K562 (cell line): ENCODE measurements around the gene GPR37L1. TPM values are rescaled to one million over a fixed set of nuclear protein-coding genes. Genes with fewer than 3 reads are reported as not detected.

ENCODE experiments used
- ATAC-seq: fragments of 200-7000 bp; cut with Tn5 transposase; 3 replicates; pipeline ENCODE4 v1.9.1; 2020; ENCODE audit warnings: moderate library complexity
- BruUV-seq: library from RNA; stranded (reverse); fragments of 400-500 nt; replicated peaks from 2 replicates; lab custom pipeline; 2021; lab: Mats Ljungman, UMichigan
- CTCF ChIA-PET: fragments of 300-600 bp; formaldehyde crosslinking; extraction: SDS; loops from one replicate; lab custom pipeline; 2021; ENCODE audit warnings: low intra/inter-chr PET ratio; lab: Yijun Ruan, JAX
- POLR2A ChIA-PET: fragments of 300-600, 350-650 bp; sonication (Branson Sonifier 250); formaldehyde crosslinking; extraction: SDS; loops from one replicate; lab custom pipeline; 2021; ENCODE audit warnings: antibody characterized with exemption, inconsistent platforms; lab: Yijun Ruan, JAX
- DNase-seq, 4 experiments: peaks; one replicate each; pipeline versions ENCODE4 v3.0.0 to v3.0.0-alpha.2; 2011 to 2018; ENCODE audit warnings: low spot score in 3 of 4, mixed read lengths in 3 of 4; ENCODE audit errors: extremely low read depth in 1 of 4
- FAIRE-seq: peaks from 2 replicates; lab custom pipeline; 2011; peaks lifted over from hg19 to GRCh38; lab: Jason Lieb, UNC
- H2AFZ ChIP-seq: 2 replicates; pipeline ENCODE4 v1.6.0; 2011; ENCODE audit warnings: low read depth, low read length, control low read depth, inconsistent platforms
- H3K27ac ChIP-seq: fragments of 200-600 bp; 3 replicates; pipeline ENCODE4 v1.8.0; 2011; ENCODE audit warnings: low read depth, mild to moderate bottlenecking, control low read depth, inconsistent platforms, low read length, moderate library complexity, mixed read lengths; ENCODE audit errors: extremely low read depth
- H3K27me3 ChIP-seq, 2 experiments: fragments of 300-600 bp in 1 of 2; 2 replicates in 1 of 2; 3 replicates in 1 of 2; pipeline versions ENCODE4 v1.6.0 to v1.8.0; 2011; ENCODE audit warnings: inconsistent platforms in 2 of 2, low read length in 2 of 2, mild to moderate bottlenecking in 1 of 2, mixed read lengths in 1 of 2, moderate library complexity in 1 of 2; ENCODE audit not compliant: control insufficient read depth in 2 of 2, insufficient read depth in 2 of 2
- H3K36me3 ChIP-seq: fragments of 300-600 bp; 3 replicates; pipeline ENCODE4 v1.8.0; 2011; ENCODE audit warnings: mild to moderate bottlenecking, low read length, inconsistent platforms; ENCODE audit not compliant: control insufficient read depth, insufficient read depth
- H3K4me1 ChIP-seq, 2 experiments: fragments of 200-600 bp in 1 of 2; replicated peaks in 1 of 2; 2 replicates in 1 of 2; 3 replicates in 1 of 2; pipeline versions ENCODE4 v1.5.1 to v1.8.0; 2011; ENCODE audit warnings: inconsistent platforms in 2 of 2, low read length in 2 of 2, mild to moderate bottlenecking in 1 of 2, mixed read lengths in 1 of 2, moderate library complexity in 1 of 2; ENCODE audit not compliant: control insufficient read depth in 2 of 2, insufficient read depth in 2 of 2
- H3K4me2 ChIP-seq: 2 replicates; pipeline ENCODE4 v1.6.1; 2011; ENCODE audit warnings: low read length, control low read depth, inconsistent platforms, mixed read lengths; ENCODE audit not compliant: insufficient read depth
- H3K4me3 ChIP-seq: fragments of 200-600 bp; sonication (generic), shearing (Covaris generic); 2 replicates; pipeline ENCODE4 v1.5.1; 2016; ENCODE audit warnings: control low read depth, inconsistent platforms
- H3K79me2 ChIP-seq: fragments of 200-600 bp; 3 replicates; pipeline ENCODE4 v1.8.0; 2011; ENCODE audit warnings: low read length, inconsistent platforms; ENCODE audit not compliant: control insufficient read depth, insufficient read depth
- H3K9ac ChIP-seq, 2 experiments: 2 replicates each; pipeline versions ENCODE4 v1.6.0 to v1.6.1; 2011; ENCODE audit warnings: low read depth in 2 of 2, low read length in 2 of 2, control low read depth in 1 of 2, inconsistent platforms in 1 of 2, mild to moderate bottlenecking in 1 of 2, mixed read lengths in 1 of 2; ENCODE audit not compliant: insufficient read depth in 1 of 2
- H3K9me1 ChIP-seq: one replicate; pipeline ENCODE4 v1.6.0; 2011; ENCODE audit warnings: inconsistent platforms, mild to moderate bottlenecking, low read length, moderate library complexity; ENCODE audit not compliant: control insufficient read depth, insufficient read depth
- H3K9me3 ChIP-seq: replicated peaks from 2 replicates; pipeline ENCODE4 v1.5.1; 2011; ENCODE audit warnings: low read depth, low read length, inconsistent platforms; ENCODE audit not compliant: control insufficient read depth, insufficient read depth
- H4K20me1 ChIP-seq: replicated peaks from 2 replicates; pipeline ENCODE4 v1.6.1; 2011; ENCODE audit warnings: low read length, inconsistent platforms, mixed read lengths; ENCODE audit not compliant: control insufficient read depth, insufficient read depth
- ARID4B ChIP-seq: sonication (generic); formaldehyde crosslinking; IDR thresholded peaks from 2 replicates; pipeline ENCODE4 v1.8.0; 2022; ENCODE audit warnings: mild to moderate bottlenecking, missing genetic modification reagents
- CREBBP ChIP-seq: IDR thresholded peaks from one replicate; pipeline ENCODE4 v1.6.1; 2012; ENCODE audit warnings: low read depth, mild to moderate bottlenecking, control low read depth, inconsistent platforms, low read length
- CTCFL ChIP-seq: IDR thresholded peaks from 2 replicates; pipeline ENCODE4 v1.6.1; 2011; ENCODE audit warnings: borderline replicate concordance, low read depth, mild to moderate bottlenecking, moderate library complexity, low read length; ENCODE audit not compliant: insufficient read depth, poor library complexity, severe bottlenecking
- ILK ChIP-seq: fragments of 450-650 bp; IDR thresholded peaks from 2 replicates; pipeline ENCODE4 v1.6.1; 2016; ENCODE audit warnings: missing genetic modification characterization, low read depth, mild to moderate bottlenecking, missing compliant biosample characterization, moderate library complexity, borderline replicate concordance
- MBD1 ChIP-seq: fragments of 250-450 bp; sonication (Bioruptor Pico); IDR thresholded peaks from 2 replicates; pipeline ENCODE4 v1.8.0; 2022; ENCODE audit warnings: inconsistent platforms
- ZC3H11A ChIP-seq: IDR thresholded peaks from 2 replicates; pipeline ENCODE4 v1.6.1; 2012; ENCODE audit warnings: low read depth, low read length, improper control_type of control experiment
- ZNF217 ChIP-seq: sonication (generic); formaldehyde crosslinking; IDR thresholded peaks from 2 replicates; pipeline ENCODE4 v1.8.0; 2022; ENCODE audit warnings: mild to moderate bottlenecking, missing genetic modification reagents
- ZNF518B ChIP-seq: fragments of 250-450 bp; sonication (Bioruptor Pico); IDR thresholded peaks from 2 replicates; pipeline ENCODE4 v1.5.0; 2021; ENCODE audit warnings: mild to moderate bottlenecking, moderate library complexity
- ZNF707 ChIP-seq: fragments of 250-450 bp; sonication (Bioruptor Pico); conservative IDR thresholded peaks from 2 replicates; pipeline ENCODE4 v1.8.0; 2022; ENCODE audit warnings: inconsistent platforms, mild to moderate bottlenecking, moderate library complexity
- WGBS: fragments of 100-300 bp; shearing (Covaris generic); methylation state at CpG from one replicate; pipeline ENCODE4 v1.1.6; 2016; ENCODE audit warnings: low coverage, mixed read lengths; ENCODE audit not compliant: insufficient coverage; ENCODE audit errors: missing lambda C conversion rate; 5-methylcytosine and 5-hydroxymethylcytosine counted together
- in situ Hi-C: fragments of 300-500 bp; cut with MboI; formaldehyde crosslinking; loops from 4 replicates; pipeline ENCODE4 v1.15.0; 2018; ENCODE audit warnings: inconsistent platforms, mixed read lengths
- intact Hi-C: fragments of 100-400 bp; cut with micrococcal nuclease; formaldehyde crosslinking; loops from 2 replicates; pipeline ENCODE4 v1.14.2; 2022
- polyA plus RNA-seq, 8 experiments: library from polyadenylated mRNA; depleted of rRNA in 4 of 8; stranded (reverse) in 5 of 8; unstranded in 3 of 8; fragments of >200 nt; fragmentation: Nextera tagmentation in 2 of 8; fragmentation: Illumina TruSeq in 1 of 8; extraction: Ambion mirVana in 2 of 8; extraction: Trizol in 1 of 8; gene quantifications; 2 replicates each; pipeline versions ENCODE4 v1.2.1 to v1.2.3, GENCODE V29; 2011 to 2014; ENCODE audit warnings: inconsistent platforms in 1 of 8, missing spikeins in 1 of 8
- total RNA-seq, 7 experiments: library from RNA; depleted of rRNA in 6 of 7; stranded (reverse); fragments of >200 nt in 6 of 7; fragmentation: Illumina TruSeq in 2 of 7; extraction: Trizol in 2 of 7; gene quantifications; 2 replicates each; pipeline versions ENCODE4 v1.2.1 to v1.2.3, GENCODE V29; 2011 to 2021; ENCODE audit warnings: low replicate concordance in 1 of 7

Gene GPR37L1
- total and polyA plus RNA-seq, 9 of the 15 experiments (the other 6 are each of a cell fraction or from before 2014, with no cell fraction given) = not detected

GRCh38 chr1:202149566-202149965, 26.8 kb downstream of the GPR37L1 start:
- Histone ChIP-seq H3K9me3 (no peaks in the 10 kb centered on the region), H3K9ac (no peak overlapping the region), H3K4me2 (no peak overlapping the region), H3K79me2 (peaks cover 6% of the 10 kb centered on the region; the same call in 1 of the 3 replicates), H3K4me3 (no peak overlapping the region), H3K4me1 (peaks cover 21 to 23% of the 10 kb centered on the region in 2 experiments; a peak in 4 of 5 replicates), H2AFZ (no peak overlapping the region), H4K20me1 (peaks cover 7% of the 10 kb centered on the region; the same call in 1 of the 2 replicates), H3K36me3 (peaks cover 78% of the 10 kb centered on the region), H3K9me1 (no peaks in the 10 kb centered on the region), H3K27ac (no peak overlapping the region), H3K27me3 (no peaks in the 10 kb centered on the region)
- DNase-seq = no peak
- POLR2A ChIA-PET = interaction anchor here (0.6 to 1.2 kb wide), 3 partner anchors 12 to 157 kb away, joined by 3 to 4 read pairs (median 4); no protein-coding TSS in a partner anchor
- no TSS peak for BruUV-seq
- CTCF ChIA-PET = interaction anchor here (0.7 kb wide), 1 partner anchor 82 kb away, joined by 3 read pairs; no protein-coding TSS in a partner anchor
- ATAC-seq = no peak
- 89% methylated on average over 2 of the region's 4 CpGs for WGBS
- intact Hi-C loops = no loop called here
- no peak for FAIRE-seq
- in situ Hi-C loops = no loop called here
- TF ChIP-seq ARID4B (CRISPR knock-in tag) = no peak
- no peak for TF ChIP-seq CTCFL
- TF ChIP-seq CREBBP = no peak
- no peak for TF ChIP-seq ILK (tag)
- no peak for TF ChIP-seq ZNF518B
- TF ChIP-seq ZC3H11A = no peak
- TF ChIP-seq MBD1 (CRISPR knock-in tag) = no peak
- no peak for TF ChIP-seq ZNF707 (CRISPR knock-in tag)
- no peak for TF ChIP-seq ZNF217 (CRISPR knock-in tag)
